ENCODE measurements around the gene NCF2.

NCF2 gene

GRCh38 chr1:183569141-183569540 is 21.1 kb downstream of the NCF2 start:
- Histone ChIP-seq H2AFZ (no peak overlapping the region), H3K27ac (no peak overlapping the region), H3K79me2 (no peaks in the 10 kb centered on the region), H3K4me2 (ENCODE audit: low read length) (no peak overlapping the region), H3K27me3 (ENCODE audit: control insufficient read depth, insufficient read depth, low read length) (no peaks in the 10 kb centered on the region), H3K4me1 (no peaks in the 10 kb centered on the region), H3K36me3 (ENCODE audit: control insufficient read depth, insufficient read depth, low read length) (no peaks in the 10 kb centered on the region), H3K4me3 (ENCODE audit: low read depth, low read length) (no peak overlapping the region), H3K9ac (no peak overlapping the region), H3K9me3 (ENCODE audit: control insufficient read depth, low read length) (no peaks in the 10 kb centered on the region)
- TF ChIP-seq CTCF (IDR thresholded peaks at IDR 0.05) = no peak

- Histone ChIP-seq H3K4me3 (ENCODE audit: low read depth, low read length) (no peak overlapping the region), H3K4me2 (ENCODE audit: low read length) (no peak overlapping the region), H3K79me2 (no peaks in the 10 kb centered on the region), H3K36me3 (ENCODE audit: control insufficient read depth, insufficient read depth, low read length) (no peaks in the 10 kb centered on the region), H3K9me3 (ENCODE audit: control insufficient read depth, low read length) (no peaks in the 10 kb centered on the region), H3K27ac (no peak overlapping the region), H2AFZ (no peak overlapping the region), H3K4me1 (no peaks in the 10 kb centered on the region), H3K27me3 (ENCODE audit: control insufficient read depth, insufficient read depth, low read length) (no peaks in the 10 kb centered on the region), H3K9ac (no peak overlapping the region)
- TF ChIP-seq CTCF (IDR thresholded peaks at IDR 0.05) = no peak
Measured at GRCh38 chr1:183568176-183569021, 21.9 kb downstream of the NCF2 start.

GRCh38 chr1:183567584-183567983 is 22.7 kb downstream of the NCF2 start:
- TF ChIP-seq CTCF (IDR thresholded peaks at IDR 0.05) = no peak
- H3K4me3 ChIP-seq (ENCODE audit: low read depth, low read length) = no peak overlapping the region
- H3K9ac ChIP-seq = no peak overlapping the region
- H3K9me3 ChIP-seq (ENCODE audit: control insufficient read depth, low read length) = no peaks in the 10 kb centered on the region
- H2AFZ ChIP-seq = no peak overlapping the region
- no peaks in the 10 kb centered on the region for H3K27me3 ChIP-seq (ENCODE audit: control insufficient read depth, insufficient read depth, low read length)
- no peaks in the 10 kb centered on the region for H3K4me1 ChIP-seq
- H3K36me3 ChIP-seq (ENCODE audit: control insufficient read depth, insufficient read depth, low read length) = no peaks in the 10 kb centered on the region
- no peaks in the 10 kb centered on the region for H3K79me2 ChIP-seq
- H3K27ac ChIP-seq = no peak overlapping the region
- H3K4me2 ChIP-seq (ENCODE audit: low read length) = no peak overlapping the region

GRCh38 chr1:183566026-183566425 is 24.2 kb downstream of the NCF2 start:
- no peak overlapping the region for H3K27ac ChIP-seq
- no peak overlapping the region for H3K4me3 ChIP-seq (ENCODE audit: low read depth, low read length)
- no peak for TF ChIP-seq CTCF (IDR thresholded peaks at IDR 0.05)
- no peaks in the 10 kb centered on the region for H3K27me3 ChIP-seq (ENCODE audit: control insufficient read depth, insufficient read depth, low read length)
- no peaks in the 10 kb centered on the region for H3K36me3 ChIP-seq (ENCODE audit: control insufficient read depth, insufficient read depth, low read length)
- no peaks in the 10 kb centered on the region for H3K79me2 ChIP-seq
- no peaks in the 10 kb centered on the region for H3K9me3 ChIP-seq (ENCODE audit: control insufficient read depth, low read length)
- H3K4me1 ChIP-seq = no peaks in the 10 kb centered on the region
- no peak overlapping the region for H2AFZ ChIP-seq
- H3K4me2 ChIP-seq (ENCODE audit: low read length) = no peak overlapping the region
- H3K9ac ChIP-seq = no peak overlapping the region

GRCh38 chr1:183565261-183565660 is 25.0 kb downstream of the NCF2 start:
- H3K4me1 ChIP-seq = no peaks in the 10 kb centered on the region

More at GRCh38 chr1:183565261-183565660, 25.0 kb downstream of the NCF2 start:
- Histone ChIP-seq H2AFZ (no peak overlapping the region), H3K9me3 (ENCODE audit: control insufficient read depth, low read length) (no peaks in the 10 kb centered on the region), H3K4me3 (ENCODE audit: low read depth, low read length) (no peak overlapping the region), H3K27me3 (ENCODE audit: control insufficient read depth, insufficient read depth, low read length) (no peaks in the 10 kb centered on the region), H3K4me2 (ENCODE audit: low read length) (no peak overlapping the region), H3K36me3 (ENCODE audit: control insufficient read depth, insufficient read depth, low read length) (no peaks in the 10 kb centered on the region), H3K27ac (no peak overlapping the region), H3K79me2 (no peaks in the 10 kb centered on the region), H3K9ac (no peak overlapping the region)
- no peak for TF ChIP-seq CTCF (IDR thresholded peaks at IDR 0.05)

Data from parathyroid adenoma (tissue), 2 donors.